ENCODE results near the gene DCAF8.

Gene DCAF8

GRCh38 chr1:160264795-160265307 is 2.5 kb upstream of the DCAF8 start:
- no peak for DNase-seq (ENCODE audit: low read depth, low spot score)

GRCh38 chr1:160261556-160261892 is 825 bp downstream of the DCAF8 start:
- DNase-seq (ENCODE audit: low read depth, low spot score), result peak; percentile 45

GRCh38 chr1:160260406-160261382 is 1.7 kb downstream of the DCAF8 start:
- no peak for DNase-seq (ENCODE audit: low read depth, low spot score)

- no peak for DNase-seq (ENCODE audit: low read depth, low spot score)
Measured at GRCh38 chr1:160258177-160258798, 4.1 kb downstream of the DCAF8 start.

GRCh38 chr1:160257411-160258015 is 4.8 kb downstream of the DCAF8 start:
- no peak for DNase-seq (ENCODE audit: low read depth, low spot score)

DNA sequence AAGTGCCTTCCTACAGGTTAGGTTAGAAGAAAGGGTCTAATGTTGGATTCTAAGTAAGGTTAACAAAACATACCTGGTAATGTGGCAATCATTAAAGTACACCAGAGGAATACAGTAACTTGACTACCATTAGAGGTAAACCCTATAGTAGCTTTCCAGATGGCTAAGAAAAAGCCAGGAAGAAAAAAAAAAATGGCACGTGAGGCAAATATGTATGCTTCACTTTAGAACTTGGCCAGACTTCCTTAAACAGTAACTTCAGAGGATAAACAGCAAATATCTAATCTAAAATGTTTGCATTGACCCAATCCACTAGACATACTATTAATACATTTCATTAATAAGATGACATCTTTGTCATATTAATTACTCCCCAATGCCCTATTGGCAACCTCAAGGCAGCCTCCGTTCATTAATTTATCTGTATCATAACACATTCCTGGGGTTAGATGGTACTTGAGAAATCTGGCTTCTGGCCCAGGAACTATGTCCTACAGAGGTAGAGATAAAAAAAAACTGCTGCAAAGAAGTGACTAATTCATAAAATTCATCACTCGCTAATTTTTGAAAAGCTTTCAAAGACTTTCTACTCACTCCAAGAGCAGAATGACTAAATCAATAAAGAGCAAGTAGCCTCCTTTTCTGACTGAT is 5.8 kb downstream of the DCAF8 start:
- DNase-seq (ENCODE audit: low read depth, low spot score), result no peak

DNA sequence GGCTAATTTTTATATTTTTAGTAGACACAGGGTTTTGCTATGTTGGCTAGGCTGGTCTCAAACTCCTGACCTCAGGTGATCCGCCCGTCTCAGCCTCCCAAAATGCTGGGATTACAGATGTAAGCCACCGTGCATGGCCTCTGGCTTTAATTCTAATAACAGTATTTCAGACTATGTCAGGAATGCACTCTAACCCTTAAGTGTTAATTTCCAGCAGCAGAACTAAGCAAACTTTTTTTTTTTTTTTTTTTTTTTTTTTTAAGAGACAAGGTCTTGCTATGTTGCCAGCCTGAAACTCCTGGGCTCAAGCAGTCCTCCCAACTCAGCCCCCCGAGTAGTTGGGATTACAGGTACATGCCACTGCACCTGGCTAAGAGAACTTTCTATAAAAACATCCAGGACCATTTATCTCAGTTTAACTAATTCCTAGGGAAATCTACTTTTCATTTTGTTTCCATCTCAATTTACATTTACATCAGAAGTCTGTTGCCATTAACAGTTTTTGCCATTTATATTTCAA is 6.5 kb downstream of the DCAF8 start:
- DNase-seq (ENCODE audit: low read depth, low spot score), result no peak

DNA sequence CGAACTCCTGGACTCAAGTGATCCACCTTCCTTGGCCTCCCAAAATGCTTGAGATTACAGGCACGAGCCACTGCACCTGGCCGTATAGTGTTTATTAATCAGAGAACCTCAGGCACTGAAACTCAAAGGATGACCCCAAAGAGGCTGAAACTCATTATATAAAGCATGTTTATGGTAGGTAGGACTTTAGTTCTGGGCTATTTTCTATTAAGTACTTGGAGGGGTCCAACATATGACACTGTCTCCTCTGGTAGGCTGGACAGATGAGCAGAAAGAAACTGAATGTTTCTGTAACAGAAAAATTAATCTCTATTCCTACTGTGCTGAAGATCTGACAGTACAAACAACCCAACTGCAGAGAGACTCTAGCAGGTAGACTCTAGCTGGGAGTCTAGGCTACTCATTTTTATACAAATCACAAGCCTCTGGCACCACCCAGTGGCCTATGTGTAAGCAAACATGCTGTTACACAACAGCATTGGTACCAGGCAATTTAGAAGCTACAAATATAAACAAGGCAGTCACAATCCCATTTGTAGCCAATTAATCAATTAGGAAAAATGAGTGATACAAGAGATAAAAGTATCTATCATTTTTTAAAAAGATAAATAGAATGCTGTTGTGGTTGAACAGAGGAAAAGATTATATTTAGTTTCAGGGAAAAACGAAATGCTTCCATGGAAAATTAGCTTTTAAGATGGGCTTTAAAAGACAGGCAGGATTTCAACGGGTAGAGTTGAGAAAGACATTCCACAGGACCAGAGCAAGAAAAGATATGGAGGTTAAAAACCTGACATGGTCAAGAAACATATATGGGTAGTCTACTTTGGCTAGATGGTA is 10.4 kb downstream of the DCAF8 start:
- DNase-seq (ENCODE audit: low read depth, low spot score), result peak; percentile 10

GRCh38 chr1:160251011-160251410 is 11.3 kb downstream of the DCAF8 start:
- no peak for DNase-seq (ENCODE audit: low read depth, low spot score)

- no peak for DNase-seq (ENCODE audit: low read depth, low spot score)
Measured at GRCh38 chr1:160247053-160247452, 15.3 kb downstream of the DCAF8 start.

GRCh38 chr1:160245434-160245833 is 16.9 kb downstream of the DCAF8 start:
- no peak for DNase-seq (ENCODE audit: low read depth, low spot score)

GRCh38 chr1:160244209-160244608 is 18.1 kb downstream of the DCAF8 start:
- no peak for DNase-seq (ENCODE audit: low read depth, low spot score)

DNA sequence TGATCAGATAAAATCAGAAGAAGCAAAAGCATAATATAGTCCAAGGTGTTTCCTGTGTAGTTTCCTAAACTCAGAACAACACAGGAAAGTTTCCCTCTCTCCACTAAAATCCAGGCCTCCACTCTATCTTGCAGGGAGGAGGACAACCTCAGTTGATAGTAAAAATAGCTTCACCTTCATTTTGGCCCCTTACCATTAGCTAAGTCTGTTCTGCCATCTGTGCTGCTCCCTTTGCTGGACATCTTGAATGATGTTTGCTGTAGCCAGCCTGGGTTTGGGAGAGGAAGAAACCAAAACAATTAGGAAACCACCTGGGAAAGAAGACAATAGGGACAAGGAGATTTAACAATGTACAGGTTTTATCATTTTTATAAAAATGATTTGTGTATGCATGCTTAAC is 18.6 kb downstream of the DCAF8 start:
- no peak for DNase-seq (ENCODE audit: low read depth, low spot score)

DNA sequence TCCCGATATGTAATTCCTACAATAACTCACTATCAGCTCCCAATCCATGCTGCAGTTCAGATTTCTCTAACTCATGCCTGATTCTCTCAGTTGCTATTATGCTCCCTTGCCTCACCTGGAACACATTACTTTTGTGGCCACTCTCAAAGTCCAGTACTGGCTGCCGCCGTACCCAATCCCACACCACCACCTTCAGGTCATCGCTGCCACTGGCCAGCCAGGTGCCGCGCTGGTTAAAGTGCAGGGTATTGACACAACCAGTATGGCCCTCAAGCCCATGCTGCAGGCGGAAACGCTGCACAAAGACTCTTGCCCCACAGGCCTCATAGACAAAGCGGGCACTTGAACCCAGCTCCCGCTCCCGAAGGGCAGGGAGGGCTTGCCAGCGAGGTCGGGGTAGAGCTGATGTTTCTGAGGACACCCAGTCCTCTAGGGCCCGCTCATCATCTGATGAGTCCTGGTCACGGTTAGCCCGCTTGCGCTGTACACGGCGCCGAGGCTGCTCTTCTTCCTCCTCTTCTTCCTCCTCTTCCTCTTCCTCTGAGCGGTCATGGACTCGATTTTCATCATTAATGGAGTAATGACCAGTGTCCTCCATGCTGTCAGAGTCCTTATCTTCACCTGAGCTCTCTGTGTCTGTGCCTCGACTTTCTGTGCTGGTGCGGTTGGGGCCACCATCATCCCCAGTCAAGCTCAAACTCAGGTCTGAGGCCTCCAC is 22.6 kb downstream of the DCAF8 start:
- no peak for DNase-seq (ENCODE audit: low read depth, low spot score)

GRCh38 chr1:160238408-160238807 is 23.9 kb downstream of the DCAF8 start:
- DNase-seq (ENCODE audit: low read depth, low spot score), result no peak

DNA sequence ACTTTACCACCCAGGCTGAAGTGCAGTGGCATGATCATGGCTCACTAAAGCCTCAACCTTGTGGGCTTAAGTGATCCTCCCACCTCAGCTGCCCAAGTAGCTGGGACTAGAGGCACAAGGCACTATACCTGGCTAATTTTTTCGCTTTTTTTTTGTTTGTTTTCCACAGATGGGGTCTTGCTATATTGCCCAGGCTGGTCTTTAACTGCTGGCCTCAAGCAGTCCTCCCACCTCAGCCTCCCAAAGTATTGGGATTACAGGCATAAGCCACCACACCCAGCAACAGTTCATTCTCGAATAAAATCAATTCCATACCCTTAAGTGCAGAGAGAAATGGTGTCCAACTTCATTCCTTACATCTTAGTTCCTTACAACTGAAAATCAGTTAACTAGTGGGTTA is 24.8 kb downstream of the DCAF8 start:
- no peak for DNase-seq (ENCODE audit: low read depth, low spot score)

DNA sequence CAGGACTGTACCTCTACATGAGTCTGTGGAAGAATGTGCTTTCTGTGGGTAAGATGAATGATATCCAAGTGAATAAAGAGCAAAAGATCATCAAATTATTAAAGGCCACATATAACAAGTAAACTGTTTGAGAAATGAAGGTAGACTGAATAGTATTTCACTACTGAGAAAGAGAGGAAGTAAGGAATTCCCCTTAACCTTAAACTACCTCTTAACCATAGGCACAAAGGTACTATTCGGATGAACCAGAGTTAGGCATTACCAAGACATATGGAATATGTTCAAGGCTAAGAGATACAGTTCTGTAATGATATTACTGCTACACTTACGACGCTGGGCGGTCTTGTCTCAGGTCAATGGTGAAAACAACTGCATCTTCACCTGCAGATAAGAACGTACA is 25.5 kb downstream of the DCAF8 start:
- no peak for DNase-seq (ENCODE audit: low read depth, low spot score)

DNA sequence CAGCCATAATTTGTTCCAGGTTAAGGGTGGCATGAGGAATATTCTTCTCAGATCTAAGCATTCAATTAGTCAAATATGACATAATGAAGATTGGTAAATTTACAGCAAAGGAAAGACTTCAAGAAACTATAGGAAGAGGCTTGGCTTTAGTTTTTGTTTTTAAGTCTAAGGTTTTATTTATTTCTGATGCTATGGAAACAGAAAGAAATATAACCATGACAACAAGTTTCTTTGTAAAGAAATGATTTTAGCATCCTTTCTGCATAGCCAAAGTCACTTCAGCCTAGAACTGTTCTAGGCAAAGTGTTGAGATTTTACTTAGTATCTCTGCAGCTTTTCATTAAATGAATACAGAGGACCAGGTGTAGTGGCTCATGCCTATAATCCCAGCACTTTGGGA is 29.4 kb downstream of the DCAF8 start:
- DNase-seq (ENCODE audit: low read depth, low spot score), result no peak

DNA sequence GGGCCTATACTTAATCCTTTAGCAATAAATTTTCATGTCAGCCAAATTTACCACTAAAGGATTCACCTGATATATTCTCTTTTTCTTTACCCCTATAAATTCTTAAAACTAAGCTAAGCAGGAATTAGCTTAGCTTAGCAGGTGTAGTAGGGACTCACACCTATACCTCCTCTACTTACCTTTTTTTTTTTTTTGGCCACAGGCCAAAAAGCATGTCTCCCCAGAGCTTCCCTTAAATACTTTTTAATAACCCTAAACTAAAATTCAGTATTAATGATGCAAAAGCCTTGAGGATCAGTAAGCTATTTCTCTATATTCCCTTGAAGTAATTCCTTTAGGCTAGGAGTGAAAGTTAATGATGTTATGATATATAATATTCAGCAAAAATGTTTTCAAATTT is 33.9 kb downstream of the DCAF8 start:
- DNase-seq (ENCODE audit: low read depth, low spot score), result no peak

DNA sequence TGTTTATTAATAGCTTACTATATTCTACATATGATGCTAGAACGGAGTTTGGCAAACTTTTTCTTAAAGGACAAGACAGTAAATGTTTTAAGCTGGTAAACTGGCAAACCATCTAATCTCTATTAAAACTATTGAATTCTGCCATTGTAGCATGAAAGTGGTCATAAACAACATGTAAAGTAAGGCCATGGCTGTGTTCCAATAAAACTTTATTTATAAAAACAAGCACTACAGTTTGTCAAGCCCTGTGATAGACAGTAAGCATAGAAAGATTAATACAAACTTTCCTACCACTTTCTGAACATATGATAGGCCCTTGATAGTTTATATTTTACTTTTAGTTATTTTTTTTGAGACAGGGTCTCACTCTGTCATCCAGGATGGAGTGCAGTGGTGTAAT is 34.8 kb downstream of the DCAF8 start:
- no peak for DNase-seq (ENCODE audit: low read depth, low spot score)
